HepG2 (cell line): ENCODE results near the gene NCAPD2. TPM values are rescaled to one million over a fixed set of nuclear protein-coding genes. Genes with fewer than 3 reads are reported as not detected.

ENCODE experiments used
- ASH2L ChIP-seq: fragments of 300-600, 200-600 bp; sonication (generic); IDR thresholded peaks from 2 replicates; pipeline ENCODE4 v1.7.0; 2017; ENCODE audit warnings: low read depth, mild to moderate bottlenecking, moderate library complexity, mixed read lengths, low read length; ENCODE audit not compliant: insufficient read length
- BRCA1 ChIP-seq: sonication (generic); formaldehyde crosslinking; IDR thresholded peaks from 2 replicates; pipeline ENCODE4 v1.4.0; 2020; ENCODE audit warnings: missing genetic modification reagents
- EZH2 ChIP-seq: conservative IDR thresholded peaks from 2 replicates; pipeline ENCODE4 v1.6.1; 2012; ENCODE audit warnings: mild to moderate bottlenecking, low read depth, low read length, moderate library complexity
- HNRNPH1 ChIP-seq: fragments of 200-400 bp; formaldehyde crosslinking; optimal IDR thresholded peaks from 2 replicates; pipeline ENCODE3; 2017; ENCODE audit warnings: mild to moderate bottlenecking, low read depth, low read length
- HNRNPL ChIP-seq: fragments of 200-400 bp; formaldehyde crosslinking; IDR thresholded peaks from 2 replicates; pipeline ENCODE4 v1.6.1; 2017; ENCODE audit warnings: mild to moderate bottlenecking, low read depth, low read length
- MATR3 ChIP-seq: sonication (generic); formaldehyde crosslinking; IDR thresholded peaks from 2 replicates; pipeline ENCODE4 v1.4.0; 2020; ENCODE audit warnings: missing genetic modification reagents
- MYPOP ChIP-seq: sonication (generic); formaldehyde crosslinking; IDR thresholded peaks from 2 replicates; pipeline ENCODE4 v1.8.1; 2023; ENCODE audit warnings: mild to moderate bottlenecking, moderate library complexity, missing genetic modification reagents
- NFYC ChIP-seq: IDR thresholded peaks from 2 replicates; pipeline ENCODE4 v1.6.1; 2016; ENCODE audit warnings: missing genetic modification reagents, missing compliant biosample characterization
- ZC3H13 ChIP-seq: sonication (generic); formaldehyde crosslinking; IDR thresholded peaks from 2 replicates; pipeline ENCODE4 v1.8.1; 2023; ENCODE audit warnings: mild to moderate bottlenecking, missing genetic modification reagents, moderate library complexity
- ZHX2 ChIP-seq, 2 experiments: sonication (generic) in 1 of 2; formaldehyde crosslinking in 1 of 2; IDR thresholded peaks; 2 replicates each; pipeline versions ENCODE4 v1.6.1 to v1.9.0; 2014 to 2022; ENCODE audit warnings: antibody characterized with exemption in 1 of 2, borderline replicate concordance in 1 of 2, inconsistent platforms in 1 of 2, low read depth in 1 of 2, missing genetic modification reagents in 1 of 2
- ZMYM3 ChIP-seq: sonication (generic); formaldehyde crosslinking; IDR thresholded peaks from 2 replicates; pipeline ENCODE4 v1.5.1; 2020; ENCODE audit warnings: mild to moderate bottlenecking, missing genetic modification reagents
- ZMYM4 ChIP-seq: sonication (generic); formaldehyde crosslinking; IDR thresholded peaks from 2 replicates; pipeline ENCODE4 v1.8.1; 2023; ENCODE audit warnings: mild to moderate bottlenecking, missing genetic modification reagents
- ZNF101 ChIP-seq: sonication (generic); formaldehyde crosslinking; IDR thresholded peaks from 2 replicates; pipeline ENCODE4 v1.4.0; 2020; ENCODE audit warnings: mild to moderate bottlenecking, low read depth, missing genetic modification reagents, borderline replicate concordance
- ZNF121 ChIP-seq: sonication (generic); formaldehyde crosslinking; IDR thresholded peaks from 2 replicates; pipeline ENCODE4 v1.5.0; 2020; ENCODE audit warnings: mild to moderate bottlenecking, missing genetic modification reagents
- ZNF549 ChIP-seq: sonication (generic); formaldehyde crosslinking; IDR thresholded peaks from 2 replicates; pipeline ENCODE4 v1.5.0; 2020; ENCODE audit warnings: missing genetic modification reagents
- ZNF772 ChIP-seq: sonication (generic); formaldehyde crosslinking; IDR thresholded peaks from 2 replicates; pipeline ENCODE4 v1.5.0; 2020; ENCODE audit warnings: mild to moderate bottlenecking, missing genetic modification reagents
- polyA plus RNA-seq, 8 experiments: library from polyadenylated mRNA; depleted of rRNA in 3 of 8; stranded (reverse) in 7 of 8; unstranded in 1 of 8; fragments of >200 nt; fragmentation: Illumina TruSeq in 4 of 8; extraction: Trizol in 4 of 8; gene quantifications; 2 replicates each; pipeline versions ENCODE4 v1.2.1 to v1.2.3, GENCODE V29; 2011 to 2016; ENCODE audit warnings: low read depth in 4 of 8, missing spikeins in 1 of 8, mixed read lengths in 1 of 8; ENCODE audit not compliant: insufficient read depth in 1 of 8
- total RNA-seq, 5 experiments: library from RNA; depleted of rRNA; stranded (reverse); fragments of >200 nt; fragmentation: Illumina TruSeq; extraction: Trizol; gene quantifications; 2 replicates each; pipeline ENCODE4 v1.2.3, GENCODE V29; 2016; ENCODE audit warnings: low read depth in 1 of 5
- TF ChIP-seq, protein P1 (sequence below): sonication (generic); formaldehyde crosslinking; IDR thresholded peaks from 2 replicates; pipeline ENCODE4 v1.4.0; 2020; ENCODE audit warnings: missing genetic modification reagents
- TF ChIP-seq, protein P2 (sequence below): sonication (generic); formaldehyde crosslinking; IDR thresholded peaks from 2 replicates; pipeline ENCODE4 v1.8.0; 2022; ENCODE audit warnings: mild to moderate bottlenecking, missing genetic modification reagents, moderate library complexity
- TF ChIP-seq, protein P3 (sequence below): IDR thresholded peaks from 2 replicates; pipeline ENCODE4 v1.6.1; 2016; ENCODE audit warnings: mild to moderate bottlenecking

The NCAPD2 gene
- total and polyA plus RNA-seq, 2 of the 13 experiments (the other 11 are each of a cell fraction or from before 2014, with no cell fraction given) = 51.1 to 65.6 TPM

GRCh38 chr12:6470375-6471163 lies 23.3 kb upstream of the NCAPD2 start, which contains the start of gene VAMP1 (continued):
- no peak for TF ChIP-seq ZHX2 (IDR thresholded peaks at IDR 0.05; ENCODE audit: low read depth)
- no peak; the same call in 1 of the 2 replicates for TF ChIP-seq ZHX2 (CRISPR knock-in tag; IDR thresholded peaks at IDR 0.05; ENCODE audit: borderline replicate concordance)
- no peak for TF ChIP-seq HNRNPH1
- TF ChIP-seq MATR3 (CRISPR knock-in tag) = no peak
- TF ChIP-seq, protein P1, sequence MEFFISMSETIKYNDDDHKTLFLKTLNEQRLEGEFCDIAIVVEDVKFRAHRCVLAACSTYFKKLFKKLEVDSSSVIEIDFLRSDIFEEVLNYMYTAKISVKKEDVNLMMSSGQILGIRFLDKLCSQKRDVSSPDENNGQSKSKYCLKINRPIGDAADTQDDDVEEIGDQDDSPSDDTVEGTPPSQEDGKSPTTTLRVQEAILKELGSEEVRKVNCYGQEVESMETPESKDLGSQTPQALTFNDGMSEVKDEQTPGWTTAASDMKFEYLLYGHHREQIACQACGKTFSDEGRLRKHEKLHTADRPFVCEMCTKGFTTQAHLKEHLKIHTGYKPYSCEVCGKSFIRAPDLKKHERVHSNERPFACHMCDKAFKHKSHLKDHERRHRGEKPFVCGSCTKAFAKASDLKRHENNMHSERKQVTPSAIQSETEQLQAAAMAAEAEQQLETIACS (CRISPR knock-in tag) = peak; percentile 73
- TF ChIP-seq, protein P2, sequence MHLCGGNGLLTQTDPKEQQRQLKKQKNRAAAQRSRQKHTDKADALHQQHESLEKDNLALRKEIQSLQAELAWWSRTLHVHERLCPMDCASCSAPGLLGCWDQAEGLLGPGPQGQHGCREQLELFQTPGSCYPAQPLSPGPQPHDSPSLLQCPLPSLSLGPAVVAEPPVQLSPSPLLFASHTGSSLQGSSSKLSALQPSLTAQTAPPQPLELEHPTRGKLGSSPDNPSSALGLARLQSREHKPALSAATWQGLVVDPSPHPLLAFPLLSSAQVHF (CRISPR knock-in tag) = no peak; the same call in 1 of the 2 replicates
- TF ChIP-seq, protein P3, sequence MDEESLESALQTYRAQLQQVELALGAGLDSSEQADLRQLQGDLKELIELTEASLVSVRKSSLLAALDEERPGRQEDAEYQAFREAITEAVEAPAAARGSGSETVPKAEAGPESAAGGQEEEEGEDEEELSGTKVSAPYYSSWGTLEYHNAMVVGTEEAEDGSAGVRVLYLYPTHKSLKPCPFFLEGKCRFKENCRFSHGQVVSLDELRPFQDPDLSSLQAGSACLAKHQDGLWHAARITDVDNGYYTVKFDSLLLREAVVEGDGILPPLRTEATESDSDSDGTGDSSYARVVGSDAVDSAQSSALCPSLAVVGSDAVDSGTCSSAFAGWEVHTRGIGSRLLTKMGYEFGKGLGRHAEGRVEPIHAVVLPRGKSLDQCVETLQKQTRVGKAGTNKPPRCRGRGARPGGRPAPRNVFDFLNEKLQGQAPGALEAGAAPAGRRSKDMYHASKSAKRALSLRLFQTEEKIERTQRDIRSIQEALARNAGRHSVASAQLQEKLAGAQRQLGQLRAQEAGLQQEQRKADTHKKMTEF (CRISPR knock-in tag) = peak; percentile 88
- peak; percentile 94 for TF ChIP-seq ZC3H13 (CRISPR knock-in tag)
- TF ChIP-seq ZNF101 (CRISPR knock-in tag) = no peak
- TF ChIP-seq MYPOP (CRISPR knock-in tag) = peak; percentile 97
- TF ChIP-seq ZMYM3 (CRISPR knock-in tag) = no peak
- TF ChIP-seq ZNF772 (CRISPR knock-in tag) = peak; percentile 88
- TF ChIP-seq HNRNPL = 0 out of 2 replicates have a peak, but pooled peaks have one; percentile 45
- peak; percentile 91 for TF ChIP-seq ZMYM4 (CRISPR knock-in tag)
- no peak for TF ChIP-seq ZNF121
- TF ChIP-seq BRCA1 (CRISPR knock-in tag) = no peak
- peak; percentile 73; the same call in 1 of the 2 replicates for TF ChIP-seq ZNF549 (CRISPR knock-in tag)
- peak; percentile 53 for TF ChIP-seq ASH2L
- TF ChIP-seq EZH2 = no peak
- TF ChIP-seq NFYC = peak; percentile 93
